ENCODE results near the gene TRIML2.

Gene TRIML2

GRCh38 chr4:188109157-188109755 is at the start of gene TRIML2:
Gene TRIML2 (minus strand): TSS chr4:188109603. CDS start chr4:188105368, 4,235 bp downstream.
- no peak for DNase-seq (ENCODE audit: low spot score)

GRCh38 chr4:188158336-188158735 is 48.9 kb upstream of the TRIML2 start:
- DNase-seq (ENCODE audit: low spot score): no peak

GRCh38 chr4:188154668-188155405 is 45.4 kb upstream of the TRIML2 start:
- DNase-seq (ENCODE audit: low spot score): no peak

GRCh38 chr4:188147776-188148175 is 38.4 kb upstream of the TRIML2 start:
- DNase-seq (ENCODE audit: low spot score): no peak

GRCh38 chr4:188147176-188147575 is 37.8 kb upstream of the TRIML2 start:
- DNase-seq (ENCODE audit: low spot score): no peak

GRCh38 chr4:188146618-188147017 is 37.2 kb upstream of the TRIML2 start:
- DNase-seq (ENCODE audit: low spot score): no peak

GRCh38 chr4:188145601-188146000 is 36.2 kb upstream of the TRIML2 start:
- DNase-seq (ENCODE audit: low spot score): no peak

GRCh38 chr4:188143731-188144130 is 34.3 kb upstream of the TRIML2 start:
- no peak for DNase-seq (ENCODE audit: low spot score)

- DNase-seq (ENCODE audit: low spot score): no peak
These were observed 30.3 kb upstream of the TRIML2 start for GRCh38 chr4:188139671-188140070.

- no peak for DNase-seq (ENCODE audit: low spot score)
These were observed 29.7 kb upstream of the TRIML2 start, which contains the start of gene TRIML1 for GRCh38 chr4:188139141-188139540. Gene TRIML1 (plus strand): TSS chr4:188139441. CDS start chr4:188139559, 118 bp downstream.

- DNase-seq (ENCODE audit: low spot score): no peak
These were observed 28.8 kb upstream of the TRIML2 start for GRCh38 chr4:188138227-188138626.

- no peak for DNase-seq (ENCODE audit: low spot score)
These were observed 22.8 kb upstream of the TRIML2 start for GRCh38 chr4:188132232-188132631.

- DNase-seq (ENCODE audit: low spot score): no peak
These were observed 21.0 kb upstream of the TRIML2 start for GRCh38 chr4:188130355-188130754.

- peak; percentile 50 for DNase-seq (ENCODE audit: low spot score)
These were observed 17.9 kb upstream of the TRIML2 start for GRCh38 chr4:188127214-188127874.

- no peak for DNase-seq (ENCODE audit: low spot score)
These were observed 12.1 kb upstream of the TRIML2 start for GRCh38 chr4:188121530-188121929.

GRCh38 chr4:188117631-188118324 is 8.4 kb upstream of the TRIML2 start:
- no peak for DNase-seq (ENCODE audit: low spot score)

GRCh38 chr4:188113156-188113555 is 3.8 kb upstream of the TRIML2 start:
- DNase-seq (ENCODE audit: low spot score): no peak

GRCh38 chr4:188111955-188112354 is 2.6 kb upstream of the TRIML2 start:
- no peak for DNase-seq (ENCODE audit: low spot score)

- no peak for DNase-seq (ENCODE audit: low spot score)
These were observed 1.5 kb upstream of the TRIML2 start for GRCh38 chr4:188110741-188111471.

GRCh38 chr4:188110036-188110435 is 633 bp upstream of the TRIML2 start:
- DNase-seq (ENCODE audit: low spot score): no peak

GRCh38 chr4:188107931-188108843 is 1.2 kb downstream of the TRIML2 start:
- peak; percentile 32 for DNase-seq (ENCODE audit: low spot score)
